K562 (cell line): ENCODE results near the gene BOD1L1. TPM values are rescaled to one million over a fixed set of nuclear protein-coding genes. Genes with fewer than 3 reads are reported as not detected.

Source experiments
- ADNP ChIP-seq: fragments of 200-800 bp; sonication (Bioruptor generic); IDR thresholded peaks from 2 replicates; pipeline ENCODE4 v1.6.1; 2016; ENCODE audit warnings: missing genetic modification characterization, missing compliant biosample characterization
- EGR1 ChIP-seq: fragments of 450-650 bp; conservative IDR thresholded peaks from 2 replicates; pipeline ENCODE4 v1.6.1; 2017; ENCODE audit warnings: mild to moderate bottlenecking
- EWSR1 ChIP-seq: fragments of 450-650 bp; IDR thresholded peaks from 2 replicates; pipeline ENCODE4 v1.6.1; 2018; ENCODE audit warnings: borderline replicate concordance, mild to moderate bottlenecking, low read depth, moderate library complexity; ENCODE audit not compliant: partially characterized antibody
- KLF10 ChIP-seq: fragments of 250-450 bp; sonication (Bioruptor Pico); IDR thresholded peaks from 2 replicates; pipeline ENCODE4 v1.6.1; 2021; ENCODE audit warnings: matching md5 sums
- MAZ ChIP-seq, 2 experiments: fragments of 450-650 bp in 1 of 2; sonication (generic) in 1 of 2; formaldehyde crosslinking; IDR thresholded peaks in 1 of 2; conservative IDR thresholded peaks in 1 of 2; 2 replicates each; pipeline versions ENCODE4 v1.4.0 to v1.5.0; 2020; ENCODE audit warnings: mild to moderate bottlenecking in 1 of 2, missing genetic modification reagents in 1 of 2
- POLR2H ChIP-seq: IDR thresholded peaks from 2 replicates; pipeline ENCODE4 v1.6.1; 2016; ENCODE audit warnings: missing genetic modification characterization, low read depth, mild to moderate bottlenecking, control low read depth, missing compliant biosample characterization, moderate library complexity
- SMAD4 ChIP-seq: fragments of 250-450 bp; sonication (Bioruptor Pico); conservative IDR thresholded peaks from 2 replicates; pipeline ENCODE4 v1.8.0; 2021; ENCODE audit warnings: inconsistent platforms, mild to moderate bottlenecking, moderate library complexity
- TAL1 ChIP-seq: fragments of 450-650 bp; IDR thresholded peaks from 2 replicates; pipeline ENCODE4 v1.6.1; 2016; ENCODE audit warnings: mild to moderate bottlenecking
- TRIM24 ChIP-seq, 2 experiments: fragments of 450-650 bp; IDR thresholded peaks; 2 replicates each; pipeline ENCODE4 v1.6.1; 2016
- ZNF384 ChIP-seq: IDR thresholded peaks from 2 replicates; pipeline ENCODE4 v1.6.1; 2012; ENCODE audit warnings: low read depth, low read length, improper control_type of control experiment
- polyA plus RNA-seq, 8 experiments: library from polyadenylated mRNA; depleted of rRNA in 4 of 8; stranded (reverse) in 5 of 8; unstranded in 3 of 8; fragments of >200 nt; fragmentation: Nextera tagmentation in 2 of 8; fragmentation: Illumina TruSeq in 1 of 8; extraction: Ambion mirVana in 2 of 8; extraction: Trizol in 1 of 8; gene quantifications; 2 replicates each; pipeline versions ENCODE4 v1.2.1 to v1.2.3, GENCODE V29; 2011 to 2014; ENCODE audit warnings: inconsistent platforms in 1 of 8, missing spikeins in 1 of 8
- total RNA-seq, 7 experiments: library from RNA; depleted of rRNA in 6 of 7; stranded (reverse); fragments of >200 nt in 6 of 7; fragmentation: Illumina TruSeq in 2 of 7; extraction: Trizol in 2 of 7; gene quantifications; 2 replicates each; pipeline versions ENCODE4 v1.2.1 to v1.2.3, GENCODE V29; 2011 to 2021; ENCODE audit warnings: low replicate concordance in 1 of 7
- TF ChIP-seq, protein P1 (sequence below): fragments of 450-650 bp; IDR thresholded peaks from 2 replicates; pipeline ENCODE4 v1.6.1; 2016; ENCODE audit warnings: mild to moderate bottlenecking, moderate library complexity
- TF ChIP-seq, protein P2 (sequence below): fragments of 450-650 bp; formaldehyde crosslinking; IDR thresholded peaks from 2 replicates; pipeline ENCODE4 v1.4.0; 2020; ENCODE audit warnings: mild to moderate bottlenecking, moderate library complexity

Gene BOD1L1
- total and polyA plus RNA-seq, 9 of the 15 experiments (the other 6 are each of a cell fraction or from before 2014, with no cell fraction given) = 4.8 to 23.2 (median 17.7) TPM

DNA sequence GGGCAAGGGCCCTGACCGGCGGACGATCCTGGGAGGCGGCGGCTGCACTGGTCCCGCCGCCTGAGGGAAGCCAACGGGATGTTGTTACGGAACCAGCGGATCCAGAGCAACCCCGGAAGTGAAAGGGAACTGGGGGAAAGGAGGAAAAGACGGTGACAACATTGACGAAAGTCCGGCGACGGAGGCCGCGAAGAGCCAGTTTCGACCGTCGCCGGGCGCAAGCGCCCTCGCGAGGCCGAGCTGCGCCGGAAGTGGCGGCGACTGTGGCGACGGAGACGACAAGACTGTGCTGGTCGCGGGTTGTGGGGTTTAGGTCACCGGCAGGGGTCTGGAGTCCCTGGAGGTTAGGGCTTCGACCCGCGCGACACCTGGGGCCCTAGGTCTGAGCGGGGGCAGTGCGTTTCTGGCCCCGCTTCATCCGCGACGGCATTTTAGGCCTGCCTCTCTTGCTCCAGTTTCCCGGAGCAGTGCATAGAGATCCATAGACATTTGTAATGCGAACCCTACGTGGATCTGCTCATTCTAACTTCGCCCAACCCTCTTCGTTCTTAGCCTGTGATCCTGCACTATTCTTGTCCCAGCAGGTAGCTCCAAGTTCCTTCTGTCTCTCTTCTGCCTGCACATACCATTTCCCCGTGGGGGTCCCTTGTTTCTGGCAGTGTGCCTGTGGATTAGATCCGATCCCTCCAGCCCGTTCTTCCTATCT is at the start of gene BOD1L1 (continued):
- TF ChIP-seq, protein P1, sequence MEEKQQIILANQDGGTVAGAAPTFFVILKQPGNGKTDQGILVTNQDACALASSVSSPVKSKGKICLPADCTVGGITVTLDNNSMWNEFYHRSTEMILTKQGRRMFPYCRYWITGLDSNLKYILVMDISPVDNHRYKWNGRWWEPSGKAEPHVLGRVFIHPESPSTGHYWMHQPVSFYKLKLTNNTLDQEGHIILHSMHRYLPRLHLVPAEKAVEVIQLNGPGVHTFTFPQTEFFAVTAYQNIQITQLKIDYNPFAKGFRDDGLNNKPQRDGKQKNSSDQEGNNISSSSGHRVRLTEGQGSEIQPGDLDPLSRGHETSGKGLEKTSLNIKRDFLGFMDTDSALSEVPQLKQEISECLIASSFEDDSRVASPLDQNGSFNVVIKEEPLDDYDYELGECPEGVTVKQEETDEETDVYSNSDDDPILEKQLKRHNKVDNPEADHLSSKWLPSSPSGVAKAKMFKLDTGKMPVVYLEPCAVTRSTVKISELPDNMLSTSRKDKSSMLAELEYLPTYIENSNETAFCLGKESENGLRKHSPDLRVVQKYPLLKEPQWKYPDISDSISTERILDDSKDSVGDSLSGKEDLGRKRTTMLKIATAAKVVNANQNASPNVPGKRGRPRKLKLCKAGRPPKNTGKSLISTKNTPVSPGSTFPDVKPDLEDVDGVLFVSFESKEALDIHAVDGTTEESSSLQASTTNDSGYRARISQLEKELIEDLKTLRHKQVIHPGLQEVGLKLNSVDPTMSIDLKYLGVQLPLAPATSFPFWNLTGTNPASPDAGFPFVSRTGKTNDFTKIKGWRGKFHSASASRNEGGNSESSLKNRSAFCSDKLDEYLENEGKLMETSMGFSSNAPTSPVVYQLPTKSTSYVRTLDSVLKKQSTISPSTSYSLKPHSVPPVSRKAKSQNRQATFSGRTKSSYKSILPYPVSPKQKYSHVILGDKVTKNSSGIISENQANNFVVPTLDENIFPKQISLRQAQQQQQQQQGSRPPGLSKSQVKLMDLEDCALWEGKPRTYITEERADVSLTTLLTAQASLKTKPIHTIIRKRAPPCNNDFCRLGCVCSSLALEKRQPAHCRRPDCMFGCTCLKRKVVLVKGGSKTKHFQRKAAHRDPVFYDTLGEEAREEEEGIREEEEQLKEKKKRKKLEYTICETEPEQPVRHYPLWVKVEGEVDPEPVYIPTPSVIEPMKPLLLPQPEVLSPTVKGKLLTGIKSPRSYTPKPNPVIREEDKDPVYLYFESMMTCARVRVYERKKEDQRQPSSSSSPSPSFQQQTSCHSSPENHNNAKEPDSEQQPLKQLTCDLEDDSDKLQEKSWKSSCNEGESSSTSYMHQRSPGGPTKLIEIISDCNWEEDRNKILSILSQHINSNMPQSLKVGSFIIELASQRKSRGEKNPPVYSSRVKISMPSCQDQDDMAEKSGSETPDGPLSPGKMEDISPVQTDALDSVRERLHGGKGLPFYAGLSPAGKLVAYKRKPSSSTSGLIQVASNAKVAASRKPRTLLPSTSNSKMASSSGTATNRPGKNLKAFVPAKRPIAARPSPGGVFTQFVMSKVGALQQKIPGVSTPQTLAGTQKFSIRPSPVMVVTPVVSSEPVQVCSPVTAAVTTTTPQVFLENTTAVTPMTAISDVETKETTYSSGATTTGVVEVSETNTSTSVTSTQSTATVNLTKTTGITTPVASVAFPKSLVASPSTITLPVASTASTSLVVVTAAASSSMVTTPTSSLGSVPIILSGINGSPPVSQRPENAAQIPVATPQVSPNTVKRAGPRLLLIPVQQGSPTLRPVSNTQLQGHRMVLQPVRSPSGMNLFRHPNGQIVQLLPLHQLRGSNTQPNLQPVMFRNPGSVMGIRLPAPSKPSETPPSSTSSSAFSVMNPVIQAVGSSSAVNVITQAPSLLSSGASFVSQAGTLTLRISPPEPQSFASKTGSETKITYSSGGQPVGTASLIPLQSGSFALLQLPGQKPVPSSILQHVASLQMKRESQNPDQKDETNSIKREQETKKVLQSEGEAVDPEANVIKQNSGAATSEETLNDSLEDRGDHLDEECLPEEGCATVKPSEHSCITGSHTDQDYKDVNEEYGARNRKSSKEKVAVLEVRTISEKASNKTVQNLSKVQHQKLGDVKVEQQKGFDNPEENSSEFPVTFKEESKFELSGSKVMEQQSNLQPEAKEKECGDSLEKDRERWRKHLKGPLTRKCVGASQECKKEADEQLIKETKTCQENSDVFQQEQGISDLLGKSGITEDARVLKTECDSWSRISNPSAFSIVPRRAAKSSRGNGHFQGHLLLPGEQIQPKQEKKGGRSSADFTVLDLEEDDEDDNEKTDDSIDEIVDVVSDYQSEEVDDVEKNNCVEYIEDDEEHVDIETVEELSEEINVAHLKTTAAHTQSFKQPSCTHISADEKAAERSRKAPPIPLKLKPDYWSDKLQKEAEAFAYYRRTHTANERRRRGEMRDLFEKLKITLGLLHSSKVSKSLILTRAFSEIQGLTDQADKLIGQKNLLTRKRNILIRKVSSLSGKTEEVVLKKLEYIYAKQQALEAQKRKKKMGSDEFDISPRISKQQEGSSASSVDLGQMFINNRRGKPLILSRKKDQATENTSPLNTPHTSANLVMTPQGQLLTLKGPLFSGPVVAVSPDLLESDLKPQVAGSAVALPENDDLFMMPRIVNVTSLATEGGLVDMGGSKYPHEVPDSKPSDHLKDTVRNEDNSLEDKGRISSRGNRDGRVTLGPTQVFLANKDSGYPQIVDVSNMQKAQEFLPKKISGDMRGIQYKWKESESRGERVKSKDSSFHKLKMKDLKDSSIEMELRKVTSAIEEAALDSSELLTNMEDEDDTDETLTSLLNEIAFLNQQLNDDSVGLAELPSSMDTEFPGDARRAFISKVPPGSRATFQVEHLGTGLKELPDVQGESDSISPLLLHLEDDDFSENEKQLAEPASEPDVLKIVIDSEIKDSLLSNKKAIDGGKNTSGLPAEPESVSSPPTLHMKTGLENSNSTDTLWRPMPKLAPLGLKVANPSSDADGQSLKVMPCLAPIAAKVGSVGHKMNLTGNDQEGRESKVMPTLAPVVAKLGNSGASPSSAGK = peak; percentile 23; the same call in 1 of the 2 replicates
- TF ChIP-seq TRIM24 (IDR thresholded peaks at IDR 0.05) = peak in 1 of 2 experiments; percentile 82; a peak in 2 of 4 replicates
- TF ChIP-seq TAL1 = no peak
- TF ChIP-seq EGR1 = 0 out of 2 replicates have a peak, but pooled peaks have one; percentile 22
- TF ChIP-seq, protein P2, sequence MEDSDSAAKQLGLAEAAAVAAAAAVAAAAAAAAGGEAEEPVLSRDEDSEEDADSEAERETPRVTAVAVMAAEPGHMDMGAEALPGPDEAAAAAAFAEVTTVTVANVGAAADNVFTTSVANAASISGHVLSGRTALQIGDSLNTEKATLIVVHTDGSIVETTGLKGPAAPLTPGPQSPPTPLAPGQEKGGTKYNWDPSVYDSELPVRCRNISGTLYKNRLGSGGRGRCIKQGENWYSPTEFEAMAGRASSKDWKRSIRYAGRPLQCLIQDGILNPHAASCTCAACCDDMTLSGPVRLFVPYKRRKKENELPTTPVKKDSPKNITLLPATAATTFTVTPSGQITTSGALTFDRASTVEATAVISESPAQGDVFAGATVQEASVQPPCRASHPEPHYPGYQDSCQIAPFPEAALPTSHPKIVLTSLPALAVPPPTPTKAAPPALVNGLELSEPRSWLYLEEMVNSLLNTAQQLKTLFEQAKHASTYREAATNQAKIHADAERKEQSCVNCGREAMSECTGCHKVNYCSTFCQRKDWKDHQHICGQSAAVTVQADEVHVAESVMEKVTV (CRISPR knock-in tag) = no peak
- TF ChIP-seq KLF10 (CRISPR knock-in tag) = no peak
- TF ChIP-seq ZNF384 = no peak
- no peak for TF ChIP-seq ADNP
- TF ChIP-seq EWSR1 = no peak
- peak; percentile 42 to 69; a peak in 3 of 4 replicates for TF ChIP-seq MAZ (CRISPR knock-in tag; conservative IDR thresholded peaks at IDR 0.05 in 1 of 2, IDR thresholded peaks at IDR 0.05 in 1 of 2)
- peak; percentile 94 for TF ChIP-seq SMAD4 (CRISPR knock-in tag)
- TF ChIP-seq POLR2H (tag) = peak; percentile 81
